Sigmoid colon (tissue), 4 donors: ENCODE measurements around the gene UQCC5.

Experiments
- EP300 ChIP-seq, 4 donors: sonication (generic); formaldehyde crosslinking; IDR thresholded peaks; one replicate each; pipeline ENCODE4 v1.6.1; 2017; ENCODE audit warnings: antibody characterized with exemption in 4 of 4
- POLR2A ChIP-seq, 2 donors: fragments of 450-650 bp; IDR thresholded peaks; one replicate each; pipeline ENCODE4 v1.6.1; 2016; ENCODE audit warnings: antibody characterized with exemption in 2 of 2, mild to moderate bottlenecking in 2 of 2, moderate library complexity in 2 of 2
- POLR2AphosphoS5 ChIP-seq, 4 donors: sonication (generic); formaldehyde crosslinking; IDR thresholded peaks; one replicate each; pipeline ENCODE4 v1.6.1; 2017; ENCODE audit warnings: antibody characterized with exemption in 4 of 4
- TF ChIP-seq, protein P1 (sequence below), 4 experiments: fragments of 450-650 bp in 3 of 4; fragments of 200-600 bp in 1 of 4; IDR thresholded peaks; one replicate each; pipeline ENCODE4 v1.5.1; 2016 to 2019; ENCODE audit warnings: antibody characterized with exemption in 4 of 4, mild to moderate bottlenecking in 3 of 4, moderate library complexity in 2 of 4

DNA sequence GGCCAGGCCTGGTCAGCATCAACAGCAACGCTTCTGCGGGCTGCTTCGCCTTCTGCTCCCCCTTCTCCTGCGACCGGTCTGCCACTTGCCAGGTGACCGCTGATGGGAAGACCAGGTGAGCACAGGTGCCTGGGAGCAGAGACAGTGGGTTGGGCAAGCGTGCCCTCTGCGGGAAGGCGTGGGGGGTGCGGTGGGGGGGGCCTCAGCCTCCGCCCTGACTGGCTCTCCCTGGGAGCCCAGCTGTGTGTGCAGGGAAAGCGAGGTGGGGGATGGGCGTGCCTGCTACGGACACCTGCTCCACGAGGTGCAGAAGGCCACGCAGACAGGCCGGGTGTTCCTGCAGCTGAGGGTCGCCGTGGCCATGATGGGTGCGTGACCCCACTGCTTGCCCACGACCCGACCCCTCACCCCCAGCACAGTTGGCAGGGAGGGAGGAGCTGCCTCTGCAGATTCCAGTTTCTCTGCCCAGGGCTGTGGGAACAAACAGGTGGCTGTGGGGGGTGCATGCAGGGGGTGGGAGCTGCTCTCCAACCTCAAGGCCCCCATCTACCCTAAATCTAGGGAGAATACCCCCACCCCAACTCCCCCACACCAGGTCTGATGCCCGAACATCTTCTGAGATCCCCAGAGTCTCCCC lies 32.5 kb upstream of the UQCC5 start:
- no peak for TF ChIP-seq POLR2AphosphoS5 (IDR thresholded peaks at IDR 0.05)
- TF ChIP-seq EP300 (IDR thresholded peaks at IDR 0.05) = no peak
- TF ChIP-seq POLR2A (IDR thresholded peaks at IDR 0.05) = no peak
- TF ChIP-seq, protein P1, sequence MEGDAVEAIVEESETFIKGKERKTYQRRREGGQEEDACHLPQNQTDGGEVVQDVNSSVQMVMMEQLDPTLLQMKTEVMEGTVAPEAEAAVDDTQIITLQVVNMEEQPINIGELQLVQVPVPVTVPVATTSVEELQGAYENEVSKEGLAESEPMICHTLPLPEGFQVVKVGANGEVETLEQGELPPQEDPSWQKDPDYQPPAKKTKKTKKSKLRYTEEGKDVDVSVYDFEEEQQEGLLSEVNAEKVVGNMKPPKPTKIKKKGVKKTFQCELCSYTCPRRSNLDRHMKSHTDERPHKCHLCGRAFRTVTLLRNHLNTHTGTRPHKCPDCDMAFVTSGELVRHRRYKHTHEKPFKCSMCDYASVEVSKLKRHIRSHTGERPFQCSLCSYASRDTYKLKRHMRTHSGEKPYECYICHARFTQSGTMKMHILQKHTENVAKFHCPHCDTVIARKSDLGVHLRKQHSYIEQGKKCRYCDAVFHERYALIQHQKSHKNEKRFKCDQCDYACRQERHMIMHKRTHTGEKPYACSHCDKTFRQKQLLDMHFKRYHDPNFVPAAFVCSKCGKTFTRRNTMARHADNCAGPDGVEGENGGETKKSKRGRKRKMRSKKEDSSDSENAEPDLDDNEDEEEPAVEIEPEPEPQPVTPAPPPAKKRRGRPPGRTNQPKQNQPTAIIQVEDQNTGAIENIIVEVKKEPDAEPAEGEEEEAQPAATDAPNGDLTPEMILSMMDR (IDR thresholded peaks at IDR 0.05) = no peak
